ENCODE data around the gene APOBEC2. TPM values are rescaled to one million over a fixed set of nuclear protein-coding genes. Genes with fewer than 3 reads are reported as not detected.

The APOBEC2 gene
- total and polyA plus RNA-seq, 9 of the 15 experiments (the other 6 are each of a cell fraction or from before 2014, with no cell fraction given), result 0.25 to 1.6 TPM; not detected in 7

- TF ChIP-seq POU5F1 (IDR thresholded peaks at IDR 0.05; ENCODE audit: borderline replicate concordance, low read depth, low read length, partially characterized antibody) (peak; percentile 86), ZBTB2 (IDR thresholded peaks at IDR 0.05) (peak; percentile 99), LCOR (CRISPR knock-in tag; IDR thresholded peaks at IDR 0.05) (peak; percentile 93), POLR2A (conservative IDR thresholded peaks at IDR 0.05) (peak; percentile 96), ZNF143 (CRISPR knock-in tag; IDR thresholded peaks at IDR 0.05) (no peak), POLR2H (tag; IDR thresholded peaks at IDR 0.05; ENCODE audit: low read depth) (peak; percentile 88), KLF13 (tag; IDR thresholded peaks at IDR 0.05; ENCODE audit: borderline replicate concordance, low read depth) (no peak; the same call in none of the 2 replicates), TFE3 (CRISPR knock-in tag; IDR thresholded peaks at IDR 0.05) (no peak), BDP1 (IDR thresholded peaks at IDR 0.05; ENCODE audit: insufficient read depth, insufficient read length) (no peak), TRIM28 (IDR thresholded peaks at IDR 0.05) (peak; percentile 20; the same call in 1 of the 2 replicates), NKRF (IDR thresholded peaks at IDR 0.05; ENCODE audit: borderline replicate concordance) (peak; percentile 73; the same call in 1 of the 2 replicates), TAF9B (IDR thresholded peaks at IDR 0.05; ENCODE audit: partially characterized antibody) (peak; percentile 73), ZNF830 (CRISPR knock-in tag; IDR thresholded peaks at IDR 0.05) (0 out of 2 replicates have a peak, but pooled peaks have one; percentile 64), GABPB1 (CRISPR knock-in tag; IDR thresholded peaks at IDR 0.05) (peak; percentile 92), HDAC1 (IDR thresholded peaks at IDR 0.05) (peak in 1 of 2 experiments; percentile 67; a peak in 2 of 4 replicates), CEBPB (tag; IDR thresholded peaks at IDR 0.05) (no peak), MLX (CRISPR knock-in tag; conservative IDR thresholded peaks at IDR 0.05) (0 out of 4 replicates have a peak, but pooled peaks of 1 of the 2 experiments have one; percentile 5), ZNF24 (IDR thresholded peaks at IDR 0.05) (no peak), PML (IDR thresholded peaks at IDR 0.05; ENCODE audit: low read length) (peak; percentile 85), KLF1 (tag; IDR thresholded peaks at IDR 0.05) (peak; percentile 72), ETV6 (IDR thresholded peaks at IDR 0.05; ENCODE audit: borderline replicate concordance in 1 of 2, low read depth in 2 of 2, low read length in 1 of 2) (no peak), ETV6 (CRISPR knock-in tag; IDR thresholded peaks at IDR 0.05; ENCODE audit: borderline replicate concordance) (no peak), ZNF384 (IDR thresholded peaks at IDR 0.05; ENCODE audit: low read depth, low read length) (peak; percentile 3; the same call in 1 of the 2 replicates), PTBP1 (IDR thresholded peaks at IDR 0.05; ENCODE audit: low read depth, low read length) (no peak)
Observed at GRCh38 chr6:41071923-41072835, 19.2 kb downstream of the APOBEC2 start, which contains the start of gene OARD1 (continued).

Data from K562 (cell line).